ENCODE data around the gene SOX12. TPM values are rescaled to one million over a fixed set of nuclear protein-coding genes. Genes with fewer than 3 reads are reported as not detected.

The SOX12 gene
- polyA plus RNA-seq, 1 of the 3 experiments (the other 2 are of a cell fraction) = 11.3 TPM

- peak overlapping the region; percentile 93 for H3K9ac ChIP-seq
- H4K20me1 ChIP-seq (ENCODE audit: insufficient read depth) = no peaks in the 10 kb centered on the region
- 1% methylated on average over 24 of the region's 61 CpGs for WGBS (ENCODE audit: low lambda C conversion rate)
- peak overlapping the region; percentile 99 for H3K4me2 ChIP-seq
- peaks cover 17% of the 10 kb centered on the region for H3K79me2 ChIP-seq (ENCODE audit: insufficient read depth)
- no peaks in the 10 kb centered on the region for H3K9me2 ChIP-seq
- POLR2A ChIA-PET = interaction anchor here (0.6 to 3.9 kb wide), 11 partner anchors 14 to 196 kb away, joined by 3 to 39 read pairs (median 7); partner anchors contain the start of genes CSNK2A1, SOX12 and TRIB3
- peak overlapping the region; percentile 97 to 98 for H3K27ac ChIP-seq (ENCODE audit: low read depth in 2 of 2, low read length in 1 of 2)
- H3F3A ChIP-seq (replicated peaks; ENCODE audit: insufficient read depth) = peaks cover 10% of the 10 kb centered on the region
- CTCF ChIA-PET = interaction anchor here (1.8 to 5.6 kb wide), 2 partner anchors 17 to 51 kb away, joined by 5 to 65 read pairs; partner anchors contain the start of gene ZCCHC3
- H3K4me1 ChIP-seq (ENCODE audit: control insufficient read depth in 1 of 2, insufficient read depth in 2 of 2, low read depth in 1 of 2, low read length in 1 of 2) = peaks cover 0 to 16% of the 10 kb centered on the region in 2 experiments; a peak in 2 of 4 replicates
- no peaks in the 10 kb centered on the region for H3K9me3 ChIP-seq
- peak overlapping the region; percentile 89; the same call in 1 of the 2 replicates for H2AFZ ChIP-seq (ENCODE audit: low read depth)
- peak overlapping the region; percentile 62 to 88 for H3K4me3 ChIP-seq (ENCODE audit: low read depth in 2 of 2, low read length in 1 of 2)
- H3K27me3 ChIP-seq (ENCODE audit: insufficient read depth) = no peaks in the 10 kb centered on the region
- H3K36me3 ChIP-seq (replicated peaks in 1 of 2; ENCODE audit: control insufficient read depth in 1 of 2, insufficient read depth in 2 of 2, low read length in 1 of 2) = peaks cover 6 to 17% of the 10 kb centered on the region in 2 experiments
- peak; percentile 100 for DNase-seq
- 0 out of 2 replicates have a peak, but pooled peaks have one; percentile 20 for TF ChIP-seq FOXJ3 (CRISPR knock-in tag; IDR thresholded peaks at IDR 0.05)
- TF ChIP-seq SMC3 (IDR thresholded peaks at IDR 0.05; ENCODE audit: low read depth, low read length) = no peak
- TF ChIP-seq, protein P1, sequence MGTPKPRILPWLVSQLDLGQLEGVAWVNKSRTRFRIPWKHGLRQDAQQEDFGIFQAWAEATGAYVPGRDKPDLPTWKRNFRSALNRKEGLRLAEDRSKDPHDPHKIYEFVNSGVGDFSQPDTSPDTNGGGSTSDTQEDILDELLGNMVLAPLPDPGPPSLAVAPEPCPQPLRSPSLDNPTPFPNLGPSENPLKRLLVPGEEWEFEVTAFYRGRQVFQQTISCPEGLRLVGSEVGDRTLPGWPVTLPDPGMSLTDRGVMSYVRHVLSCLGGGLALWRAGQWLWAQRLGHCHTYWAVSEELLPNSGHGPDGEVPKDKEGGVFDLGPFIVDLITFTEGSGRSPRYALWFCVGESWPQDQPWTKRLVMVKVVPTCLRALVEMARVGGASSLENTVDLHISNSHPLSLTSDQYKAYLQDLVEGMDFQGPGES (IDR thresholded peaks at IDR 0.05; ENCODE audit: low read depth, low read length) = no peak
- TF ChIP-seq POLR2AphosphoS5 (IDR thresholded peaks at IDR 0.05; ENCODE audit: low read depth, low read length) = peak; percentile 77
- TF ChIP-seq USF1 (IDR thresholded peaks at IDR 0.05; ENCODE audit: borderline replicate concordance, low read depth) = no peak
- TF ChIP-seq TCF12 (IDR thresholded peaks at IDR 0.05) = peak; percentile 20; the same call in 1 of the 2 replicates
- TF ChIP-seq MAX (IDR thresholded peaks at IDR 0.05; ENCODE audit: low read depth) = peak; percentile 76; the same call in 1 of the 2 replicates
- 0 out of 2 replicates have a peak, but pooled peaks have one; percentile 35 for TF ChIP-seq YY1 (IDR thresholded peaks at IDR 0.05; ENCODE audit: low read depth)
- TF ChIP-seq MXI1 (IDR thresholded peaks at IDR 0.05; ENCODE audit: low read depth, low read length) = peak; percentile 63; the same call in 1 of the 2 replicates
- TF ChIP-seq GABPA (IDR thresholded peaks at IDR 0.05; ENCODE audit: low read depth) = peak; percentile 78
- TF ChIP-seq FOXM1 (IDR thresholded peaks at IDR 0.05; ENCODE audit: low read depth) = no peak
- TF ChIP-seq RCOR1 (IDR thresholded peaks at IDR 0.05; ENCODE audit: low read length) = peak; percentile 47; the same call in 1 of the 2 replicates
- TF ChIP-seq, protein P2, sequence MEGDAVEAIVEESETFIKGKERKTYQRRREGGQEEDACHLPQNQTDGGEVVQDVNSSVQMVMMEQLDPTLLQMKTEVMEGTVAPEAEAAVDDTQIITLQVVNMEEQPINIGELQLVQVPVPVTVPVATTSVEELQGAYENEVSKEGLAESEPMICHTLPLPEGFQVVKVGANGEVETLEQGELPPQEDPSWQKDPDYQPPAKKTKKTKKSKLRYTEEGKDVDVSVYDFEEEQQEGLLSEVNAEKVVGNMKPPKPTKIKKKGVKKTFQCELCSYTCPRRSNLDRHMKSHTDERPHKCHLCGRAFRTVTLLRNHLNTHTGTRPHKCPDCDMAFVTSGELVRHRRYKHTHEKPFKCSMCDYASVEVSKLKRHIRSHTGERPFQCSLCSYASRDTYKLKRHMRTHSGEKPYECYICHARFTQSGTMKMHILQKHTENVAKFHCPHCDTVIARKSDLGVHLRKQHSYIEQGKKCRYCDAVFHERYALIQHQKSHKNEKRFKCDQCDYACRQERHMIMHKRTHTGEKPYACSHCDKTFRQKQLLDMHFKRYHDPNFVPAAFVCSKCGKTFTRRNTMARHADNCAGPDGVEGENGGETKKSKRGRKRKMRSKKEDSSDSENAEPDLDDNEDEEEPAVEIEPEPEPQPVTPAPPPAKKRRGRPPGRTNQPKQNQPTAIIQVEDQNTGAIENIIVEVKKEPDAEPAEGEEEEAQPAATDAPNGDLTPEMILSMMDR (IDR thresholded peaks at IDR 0.05) = no peak
- peak; percentile 76; the same call in 1 of the 2 replicates for TF ChIP-seq SIN3A (IDR thresholded peaks at IDR 0.05; ENCODE audit: borderline replicate concordance, low read depth, low read length)
- TF ChIP-seq TEAD4 (IDR thresholded peaks at IDR 0.05; ENCODE audit: borderline replicate concordance, insufficient read depth) = no peak
- peak; percentile 56; the same call in 1 of the 2 replicates for TF ChIP-seq TAF1 (IDR thresholded peaks at IDR 0.05; ENCODE audit: borderline replicate concordance, low read depth, low read length)
- no peak for TF ChIP-seq ZBTB33 (IDR thresholded peaks at IDR 0.05; ENCODE audit: borderline replicate concordance, low read depth)
- TF ChIP-seq GATA2 (CRISPR knock-in tag; IDR thresholded peaks at IDR 0.05) = no peak
- no peak for TF ChIP-seq USF2 (IDR thresholded peaks at IDR 0.05; ENCODE audit: borderline replicate concordance, low read depth, low read length)
These were observed 22.5 kb downstream of the SOX12 start for GRCh38 chr20:347640-348484.

Data from SK-N-SH (cell line).